GM12891 (cell line): ENCODE results near the gene RPL13.

Experiments used
- PAX5 ChIP-seq: IDR thresholded peaks from 2 replicates; pipeline ENCODE4 v1.6.1; 2011; ENCODE audit warnings: low read length, moderate library complexity, mild to moderate bottlenecking; ENCODE audit not compliant: insufficient read depth, severe bottlenecking
- POLR2A ChIP-seq: IDR thresholded peaks from 2 replicates; pipeline ENCODE4 v1.6.1; 2011; ENCODE audit warnings: low read depth, low read length, control low read depth
- POLR2AphosphoS5 ChIP-seq: IDR thresholded peaks from 2 replicates; pipeline ENCODE4 v1.6.1; 2011; ENCODE audit warnings: low read depth, low read length, control low read depth
- POU2F2 ChIP-seq: IDR thresholded peaks from 2 replicates; pipeline ENCODE4 v1.6.1; 2011; ENCODE audit warnings: low read depth, mild to moderate bottlenecking, control low read depth, low read length, moderate library complexity

- TF ChIP-seq POLR2AphosphoS5 (no peak), POLR2A (no peak), PAX5 (no peak), POU2F2 (no peak)
Measured at GRCh38 chr16:89538286-89538685, 22.2 kb upstream of the RPL13 start.
